Lung (tissue), 12 donors: ENCODE results near the gene MYBPC2. TPM values are rescaled to one million over a fixed set of nuclear protein-coding genes. Genes with fewer than 3 reads are reported as not detected.

ENCODE experiments used
- ATAC-seq: fragments of 200-7000 bp; cut with Tn5 transposase; one replicate; pipeline ENCODE4 v1.9.1; 2020; ENCODE audit warnings: moderate number of reproducible peaks; ENCODE audit not compliant: insufficient read depth, low FRiP score
- DNase-seq, 3 donors: peaks; one replicate each; pipeline ENCODE4 v3.0.0-alpha.2; 2013 to 2017
- H3K27ac ChIP-seq, 2 donors: one replicate each; pipeline ENCODE4 v1.5.1; 2013; ENCODE audit warnings: mild to moderate bottlenecking in 2 of 2, moderate library complexity in 2 of 2, control low read depth in 1 of 2, inconsistent platforms in 1 of 2, low read depth in 1 of 2, low read length in 1 of 2
- H3K27me3 ChIP-seq, 3 donors: one replicate each; pipeline ENCODE4 v1.5.1; 2013; ENCODE audit warnings: low read length in 2 of 3; ENCODE audit not compliant: control insufficient read depth in 3 of 3, insufficient read depth in 3 of 3
- H3K36me3 ChIP-seq, 4 donors: one replicate each; pipeline ENCODE4 v1.5.1; 2013; ENCODE audit warnings: low read length in 4 of 4, mild to moderate bottlenecking in 1 of 4, moderate library complexity in 1 of 4; ENCODE audit not compliant: control insufficient read depth in 4 of 4, insufficient read depth in 4 of 4
- H3K4me1 ChIP-seq, 5 donors: one replicate each; pipeline ENCODE4 v1.5.1; 2013; ENCODE audit warnings: low read length in 5 of 5, mild to moderate bottlenecking in 2 of 5, moderate library complexity in 1 of 5; ENCODE audit not compliant: control insufficient read depth in 5 of 5, insufficient read depth in 5 of 5
- H3K4me3 ChIP-seq: one replicate; pipeline ENCODE4 v1.5.1; 2013; ENCODE audit warnings: mild to moderate bottlenecking, control low read depth, moderate library complexity
- H3K9ac ChIP-seq, 2 donors: one replicate each; pipeline ENCODE4 v1.5.1; 2013; ENCODE audit warnings: low read length in 2 of 2, control low read depth in 1 of 2; ENCODE audit not compliant: insufficient read depth in 1 of 2
- H3K9me3 ChIP-seq, 4 donors: one replicate each; pipeline ENCODE4 v1.5.1; 2013; ENCODE audit warnings: low read length in 3 of 4, mild to moderate bottlenecking in 1 of 4, moderate library complexity in 1 of 4; ENCODE audit not compliant: control insufficient read depth in 4 of 4, insufficient read depth in 3 of 4
- WGBS, 2 donors: extraction: QIAGEN DNeasy Blood & Tissue Kit; methylation state at CpG; one replicate each; pipeline ENCODE4 v1.1.7; 2013; 5-methylcytosine and 5-hydroxymethylcytosine counted together
- polyA plus RNA-seq, 2 donors: library from polyadenylated mRNA; stranded (reverse); fragments of 200-250 nt; gene quantifications; one replicate each; pipeline ENCODE4 v1.2.1, GENCODE V29; 2013
- total RNA-seq, 2 donors: library from RNA; depleted of rRNA in 1 of 2; stranded (reverse); fragments of >200 nt in 1 of 2; gene quantifications; one replicate each; pipeline ENCODE4 v1.2.1, GENCODE V29; 2014 to 2021
- TF ChIP-seq, protein P1 (sequence below): IDR thresholded peaks from 2 replicates; pipeline ENCODE4 v1.5.1; 2012; ENCODE audit warnings: mild to moderate bottlenecking; ENCODE audit errors: control extremely low read depth, extremely low read depth
- donor health status: control.
- donor health status: control.
- donor health status: Bipolar disorder and iron deficiency.
- donor health status: healthy.
- donor health status: DM: yes; HTN: yes; CAD: no.

The MYBPC2 gene
- total and polyA plus RNA-seq, 4 donors, result 0.04 to 0.91 (median 0.38) TPM

DNA sequence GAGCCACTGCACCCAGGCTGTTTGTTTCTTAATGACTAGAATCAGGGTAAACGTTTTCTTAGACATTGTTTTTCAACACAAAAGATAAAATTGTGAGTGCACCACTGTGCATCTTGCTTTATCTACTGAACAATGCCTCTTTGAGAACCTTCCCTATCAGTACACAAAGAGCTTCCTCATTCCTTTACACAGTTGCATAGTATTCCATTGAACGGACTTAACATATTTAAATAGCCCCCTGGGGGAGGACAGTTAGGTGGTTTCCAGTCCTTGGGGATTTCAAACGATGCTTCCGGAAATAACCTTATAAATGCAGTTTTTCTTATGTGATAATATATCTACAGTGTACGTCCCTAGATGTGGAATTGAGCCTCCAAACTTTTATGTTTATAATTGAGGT lies 39.9 kb upstream of the MYBPC2 start:
- Histone ChIP-seq H3K4me1 (no peaks in the 10 kb centered on the region), H3K4me3 (no peak overlapping the region), H3K36me3 (peaks cover 0 to 6% (median 0%) of the 10 kb centered on the region in 4 donors), H3K9ac (no peak overlapping the region), H3K27me3 (no peaks in the 10 kb centered on the region), H3K27ac (no peak overlapping the region), H3K9me3 (no peaks in the 10 kb centered on the region)
- no peak for ATAC-seq
- no peak for DNase-seq
- TF ChIP-seq, protein P1, sequence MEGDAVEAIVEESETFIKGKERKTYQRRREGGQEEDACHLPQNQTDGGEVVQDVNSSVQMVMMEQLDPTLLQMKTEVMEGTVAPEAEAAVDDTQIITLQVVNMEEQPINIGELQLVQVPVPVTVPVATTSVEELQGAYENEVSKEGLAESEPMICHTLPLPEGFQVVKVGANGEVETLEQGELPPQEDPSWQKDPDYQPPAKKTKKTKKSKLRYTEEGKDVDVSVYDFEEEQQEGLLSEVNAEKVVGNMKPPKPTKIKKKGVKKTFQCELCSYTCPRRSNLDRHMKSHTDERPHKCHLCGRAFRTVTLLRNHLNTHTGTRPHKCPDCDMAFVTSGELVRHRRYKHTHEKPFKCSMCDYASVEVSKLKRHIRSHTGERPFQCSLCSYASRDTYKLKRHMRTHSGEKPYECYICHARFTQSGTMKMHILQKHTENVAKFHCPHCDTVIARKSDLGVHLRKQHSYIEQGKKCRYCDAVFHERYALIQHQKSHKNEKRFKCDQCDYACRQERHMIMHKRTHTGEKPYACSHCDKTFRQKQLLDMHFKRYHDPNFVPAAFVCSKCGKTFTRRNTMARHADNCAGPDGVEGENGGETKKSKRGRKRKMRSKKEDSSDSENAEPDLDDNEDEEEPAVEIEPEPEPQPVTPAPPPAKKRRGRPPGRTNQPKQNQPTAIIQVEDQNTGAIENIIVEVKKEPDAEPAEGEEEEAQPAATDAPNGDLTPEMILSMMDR, result no peak
- WGBS, 2 donors, result 95 to 97% methylated on average over 5 of the region's 5 CpGs

DNA sequence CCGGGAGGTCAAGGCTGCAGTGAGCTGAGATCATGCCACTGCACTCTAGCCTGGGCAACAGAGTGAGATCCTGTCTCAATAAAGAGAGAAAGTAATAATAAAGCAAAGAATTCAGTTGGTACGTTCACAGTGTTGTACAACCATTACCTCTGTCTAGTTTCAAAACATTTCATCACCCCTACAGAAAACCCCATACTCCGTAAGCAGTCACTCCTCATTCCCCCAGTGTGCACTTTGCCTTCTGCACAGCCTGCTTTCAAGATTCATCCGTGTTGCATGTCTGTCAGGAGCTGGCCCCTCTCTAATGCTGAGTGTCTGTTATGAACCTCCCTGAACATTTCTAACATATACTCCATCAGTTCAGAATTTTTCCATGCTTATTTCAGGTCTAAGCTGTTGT lies 39.1 kb upstream of the MYBPC2 start:
- H3K9ac ChIP-seq, result no peak overlapping the region
- ATAC-seq (no peak), DNase-seq (no peak)
- no peak overlapping the region for H3K4me3 ChIP-seq
- WGBS, 2 donors, result 65 to 88% methylated on average over 4 of the region's 4 CpGs
- H3K4me1 ChIP-seq, result no peaks in the 10 kb centered on the region
- no peaks in the 10 kb centered on the region for H3K9me3 ChIP-seq
- H3K36me3 ChIP-seq, result peaks cover 0 to 8% (median 0%) of the 10 kb centered on the region in 4 donors
- no peaks in the 10 kb centered on the region for H3K27me3 ChIP-seq
- H3K27ac ChIP-seq, result no peak overlapping the region
- TF ChIP-seq, protein P1, result no peak

DNA sequence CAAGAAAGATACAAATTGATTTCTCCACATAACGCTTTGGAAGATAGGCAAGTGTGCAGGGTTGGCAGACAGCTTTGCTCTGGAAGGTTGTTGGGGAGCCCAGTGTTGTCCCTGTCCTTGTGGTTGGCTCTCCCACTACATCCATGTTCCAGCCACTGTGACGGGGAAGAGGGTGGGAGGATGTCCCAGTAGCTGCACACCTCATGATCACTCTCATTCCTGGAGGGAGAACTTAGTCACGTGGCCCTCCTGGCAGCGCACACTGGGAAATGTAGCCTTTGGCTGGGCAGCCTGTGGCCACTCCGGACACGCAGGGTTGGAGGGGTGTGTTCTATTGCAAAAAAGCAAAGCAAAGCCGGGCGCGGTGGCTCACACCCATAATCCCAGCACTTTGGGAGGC lies 38.7 kb upstream of the MYBPC2 start:
- no peaks in the 10 kb centered on the region for H3K27me3 ChIP-seq
- peaks cover 0 to 3% (median 0%) of the 10 kb centered on the region in 4 donors for H3K9me3 ChIP-seq
- ATAC-seq (no peak), DNase-seq (no peak)
- H3K36me3 ChIP-seq, result peaks cover 0 to 8% (median 2%) of the 10 kb centered on the region in 4 donors
- H3K4me1 ChIP-seq, result no peaks in the 10 kb centered on the region
- 95% methylated on average over 9 of the region's 9 CpGs for WGBS, 2 donors
- H3K9ac ChIP-seq, result no peak overlapping the region
- TF ChIP-seq, protein P1, result no peak
- no peak overlapping the region for H3K27ac ChIP-seq
- no peak overlapping the region for H3K4me3 ChIP-seq
